ENCODE measurements around the gene ART4.

Gene ART4

GRCh38 chr12:14850929-14851663, 7.8 kb upstream of the ART4 start:
- DNase-seq: no peak

- peak; percentile 8 for DNase-seq
Observed at GRCh38 chr12:14849661-14850060, 6.3 kb upstream of the ART4 start.

GRCh38 chr12:14846876-14847580, 3.7 kb upstream of the ART4 start:
- DNase-seq: no peak

- DNase-seq: no peak
Observed at GRCh38 chr12:14846042-14846587, 2.8 kb upstream of the ART4 start.

GRCh38 chr12:14845350-14845750, 2.0 kb upstream of the ART4 start:
- peak; percentile 6 for DNase-seq

GRCh38 chr12:14844401-14844800, 1.1 kb upstream of the ART4 start:
- DNase-seq: no peak

GRCh38 chr12:14842315-14842714, 1.0 kb downstream of the ART4 start:
- no peak for DNase-seq

GRCh38 chr12:14841761-14842160, 1.6 kb downstream of the ART4 start:
- DNase-seq: peak; percentile 45

- no peak for DNase-seq
Observed at GRCh38 chr12:14840616-14841015, 2.7 kb downstream of the ART4 start.

GRCh38 chr12:14839262-14839661, 4.1 kb downstream of the ART4 start:
- DNase-seq: no peak

- peak; percentile 45 for DNase-seq
Observed at GRCh38 chr12:14836336-14837210, 6.8 kb downstream of the ART4 start.

- DNase-seq: no peak
Observed at GRCh38 chr12:14834509-14834908, 8.8 kb downstream of the ART4 start.

GRCh38 chr12:14833952-14834351, 9.4 kb downstream of the ART4 start:
- no peak for DNase-seq

- no peak for DNase-seq
Observed at GRCh38 chr12:14833336-14833735, 10.0 kb downstream of the ART4 start.

GRCh38 chr12:14828892-14829291, 14.4 kb downstream of the ART4 start:
- no peak for DNase-seq

- DNase-seq: no peak
Observed at GRCh38 chr12:14827043-14827442, 16.3 kb downstream of the ART4 start.

- DNase-seq: no peak
Observed at GRCh38 chr12:14826491-14826890, 16.8 kb downstream of the ART4 start.

GRCh38 chr12:14825256-14825655, 18.1 kb downstream of the ART4 start:
- no peak for DNase-seq

GRCh38 chr12:14824012-14824634, 19.2 kb downstream of the ART4 start:
- no peak for DNase-seq

- DNase-seq: no peak
Observed at GRCh38 chr12:14814014-14814413, 29.3 kb downstream of the ART4 start, which contains the start of gene SMCO3. Gene SMCO3, minus strand, starts transcription at chr12:14814182. Its CDS starts 7,502 bp downstream, at chr12:14806680.

GRCh38 chr12:14811486-14811885, 31.8 kb downstream of the ART4 start:
- no peak for DNase-seq

- DNase-seq: no peak
Observed at GRCh38 chr12:14810953-14811483, 32.3 kb downstream of the ART4 start.

All from T1000 (cell line).